ENCODE data around the gene UPF1.

Gene UPF1

GRCh38 chr19:18817574-18817973, 14.2 kb upstream of the UPF1 start (continued):
- TF ChIP-seq, protein P1, sequence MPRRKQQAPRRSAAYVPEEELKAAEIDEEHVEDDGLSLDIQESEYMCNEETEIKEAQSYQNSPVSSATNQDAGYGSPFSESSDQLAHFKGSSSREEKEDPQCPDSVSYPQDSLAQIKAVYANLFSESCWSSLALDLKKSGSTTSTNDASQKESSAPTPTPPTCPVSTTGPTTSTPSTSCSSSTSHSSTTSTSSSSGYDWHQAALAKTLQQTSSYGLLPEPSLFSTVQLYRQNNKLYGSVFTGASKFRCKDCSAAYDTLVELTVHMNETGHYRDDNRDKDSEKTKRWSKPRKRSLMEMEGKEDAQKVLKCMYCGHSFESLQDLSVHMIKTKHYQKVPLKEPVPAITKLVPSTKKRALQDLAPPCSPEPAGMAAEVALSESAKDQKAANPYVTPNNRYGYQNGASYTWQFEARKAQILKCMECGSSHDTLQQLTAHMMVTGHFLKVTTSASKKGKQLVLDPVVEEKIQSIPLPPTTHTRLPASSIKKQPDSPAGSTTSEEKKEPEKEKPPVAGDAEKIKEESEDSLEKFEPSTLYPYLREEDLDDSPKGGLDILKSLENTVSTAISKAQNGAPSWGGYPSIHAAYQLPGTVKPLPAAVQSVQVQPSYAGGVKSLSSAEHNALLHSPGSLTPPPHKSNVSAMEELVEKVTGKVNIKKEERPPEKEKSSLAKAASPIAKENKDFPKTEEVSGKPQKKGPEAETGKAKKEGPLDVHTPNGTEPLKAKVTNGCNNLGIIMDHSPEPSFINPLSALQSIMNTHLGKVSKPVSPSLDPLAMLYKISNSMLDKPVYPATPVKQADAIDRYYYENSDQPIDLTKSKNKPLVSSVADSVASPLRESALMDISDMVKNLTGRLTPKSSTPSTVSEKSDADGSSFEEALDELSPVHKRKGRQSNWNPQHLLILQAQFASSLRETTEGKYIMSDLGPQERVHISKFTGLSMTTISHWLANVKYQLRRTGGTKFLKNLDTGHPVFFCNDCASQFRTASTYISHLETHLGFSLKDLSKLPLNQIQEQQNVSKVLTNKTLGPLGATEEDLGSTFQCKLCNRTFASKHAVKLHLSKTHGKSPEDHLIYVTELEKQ (tag by site-specific recombination; IDR thresholded peaks at IDR 0.05; ENCODE audit: borderline replicate concordance): no peak
- TF ChIP-seq GLI2 (tag by site-specific recombination; IDR thresholded peaks at IDR 0.05; ENCODE audit: borderline replicate concordance, low read depth) (no peak), ZFP69B (tag by site-specific recombination; IDR thresholded peaks at IDR 0.05) (no peak), GLI4 (tag by site-specific recombination; IDR thresholded peaks at IDR 0.05) (no peak), ZSCAN30 (tag by site-specific recombination; IDR thresholded peaks at IDR 0.05) (no peak), ZBTB21 (tag by site-specific recombination; IDR thresholded peaks at IDR 0.05) (no peak), ZNF645 (tag by site-specific recombination; IDR thresholded peaks at IDR 0.05) (no peak), ZNF692 (tag by site-specific recombination; IDR thresholded peaks at IDR 0.05) (no peak), ZNF416 (tag by site-specific recombination; IDR thresholded peaks at IDR 0.05) (no peak)

DNA sequence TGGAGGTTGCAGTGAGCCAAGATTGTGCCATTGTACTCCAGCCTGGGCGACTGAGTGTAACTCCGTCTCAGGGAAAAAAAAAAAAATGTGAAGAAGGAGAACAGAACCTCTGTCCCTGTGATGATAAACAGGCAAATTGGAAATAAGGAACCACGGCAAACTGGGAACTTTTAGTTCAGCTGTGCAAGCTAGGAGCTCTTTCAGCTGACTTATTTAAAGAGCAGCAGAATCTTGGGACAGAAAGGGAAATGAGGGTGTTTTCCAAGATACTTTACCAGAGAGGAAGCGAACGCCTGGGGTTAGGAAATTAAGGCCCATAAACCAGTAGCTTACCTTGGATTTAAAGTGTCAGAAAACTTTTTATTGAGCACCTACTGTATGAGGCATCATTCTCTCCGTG, 3.0 kb upstream of the UPF1 start:
- ChIA-PET POLR2A (no interaction called here), CTCF (interaction anchor here (0.7 to 1.6 kb wide), 3 partner anchors 18 to 158 kb away, joined by 3 to 10 read pairs (median 4); no protein-coding TSS in a partner anchor)
- no peak overlapping the region for H3K27ac ChIP-seq (ENCODE audit: extremely low read depth, low read depth, low read length)
- H3K9me3 ChIP-seq (ENCODE audit: control insufficient read depth, insufficient read depth, low read depth, low read length): no peaks in the 10 kb centered on the region
- TF ChIP-seq ZNF701 (tag by site-specific recombination; IDR thresholded peaks at IDR 0.05): no peak
- TF ChIP-seq ZFP3 (tag by site-specific recombination; IDR thresholded peaks at IDR 0.05; ENCODE audit: low read depth): no peak
- TF ChIP-seq GLI4 (tag by site-specific recombination; IDR thresholded peaks at IDR 0.05): no peak
- 0 out of 2 replicates have a peak, but pooled peaks have one; percentile 22 for TF ChIP-seq ZNF664 (tag by site-specific recombination; IDR thresholded peaks at IDR 0.05)
- H3K4me3 ChIP-seq (ENCODE audit: low read depth, low read length): no peak overlapping the region
- H3K4me1 ChIP-seq (ENCODE audit: control insufficient read depth, insufficient read depth, low read length): no peaks in the 10 kb centered on the region
- H3K36me3 ChIP-seq (ENCODE audit: control insufficient read depth in 2 of 2, insufficient read depth in 1 of 2, low read length in 2 of 2): peaks cover 0 to 9% of the 10 kb centered on the region in 2 experiments; a peak in 1 of 3 replicates

GRCh38 chr19:18830488-18830887, 1.3 kb upstream of the UPF1 start:
- no peak overlapping the region for H3K27ac ChIP-seq (ENCODE audit: extremely low read depth, low read depth, low read length)
- H3K36me3 ChIP-seq (ENCODE audit: control insufficient read depth in 2 of 2, insufficient read depth in 1 of 2, low read length in 2 of 2): peaks cover 3 to 25% of the 10 kb centered on the region in 2 experiments; a peak in 2 of 3 replicates
- TF ChIP-seq ZNF610 (tag by site-specific recombination; IDR thresholded peaks at IDR 0.05; ENCODE audit: borderline replicate concordance): no peak
- 0 out of 2 replicates have a peak, but pooled peaks have one; percentile 38 for TF ChIP-seq ZNF768 (tag by site-specific recombination; IDR thresholded peaks at IDR 0.05)
- no peaks in the 10 kb centered on the region for H3K9me3 ChIP-seq (ENCODE audit: control insufficient read depth, insufficient read depth, low read depth, low read length)
- ChIA-PET CTCF (interaction anchor here (0.9 kb wide), 1 partner anchor 36 kb away, joined by 5 read pairs; no protein-coding TSS in a partner anchor), POLR2A (interaction anchor here (1.0 to 3.5 kb wide), 2 partner anchors 12 to 26 kb away, joined by 3 to 23 read pairs; no protein-coding TSS in a partner anchor)
- H3K4me1 ChIP-seq (ENCODE audit: control insufficient read depth, insufficient read depth, low read length): no peaks in the 10 kb centered on the region
- no peak overlapping the region for H3K4me3 ChIP-seq (ENCODE audit: low read depth, low read length)

All from HEK293 (cell line).